NCI-H748 (cell line): ENCODE data around the gene DEUP1.
A peak's percentile ranks its signal among the peaks of the same experiment; 100 is the strongest.

Source experiments
- DNase-seq: peaks from one replicate; lab custom pipeline; 2025; ENCODE audit not compliant: unreplicated experiment; lab: John Stamatoyannopoulos, UW

The DEUP1 gene

GRCh38 chr11:93477684-93478234, 147.2 kb downstream of the DEUP1 start:
- peak; percentile 15 for DNase-seq

- DNase-seq: no peak
Observed at GRCh38 chr11:93478841-93479240, 148.3 kb downstream of the DEUP1 start.

- DNase-seq: no peak
Observed at GRCh38 chr11:93480256-93480655, 149.7 kb downstream of the DEUP1 start.

- DNase-seq: no peak
Observed at GRCh38 chr11:93480756-93481155, 150.2 kb downstream of the DEUP1 start.

- DNase-seq: no peak
Observed at GRCh38 chr11:93481279-93481678, 150.7 kb downstream of the DEUP1 start.

GRCh38 chr11:93481696-93482095, 151.2 kb downstream of the DEUP1 start:
- no peak for DNase-seq

- DNase-seq: no peak
Observed at GRCh38 chr11:93482556-93482955, 152.0 kb downstream of the DEUP1 start.

- DNase-seq: no peak
Observed at GRCh38 chr11:93484716-93485115, 154.2 kb downstream of the DEUP1 start.

- DNase-seq: no peak
Observed at GRCh38 chr11:93485983-93486382, 155.4 kb downstream of the DEUP1 start.

GRCh38 chr11:93487032-93487483, 156.5 kb downstream of the DEUP1 start:
- DNase-seq: peak; percentile 54
